ENCODE measurements around the gene KRT86.
"Not testable (repeated sequence)": the region's sequence is repeated elsewhere in the genome, so short reads cannot be mapped to it uniquely, and the experiment has no call there.

KRT86 gene

DNA sequence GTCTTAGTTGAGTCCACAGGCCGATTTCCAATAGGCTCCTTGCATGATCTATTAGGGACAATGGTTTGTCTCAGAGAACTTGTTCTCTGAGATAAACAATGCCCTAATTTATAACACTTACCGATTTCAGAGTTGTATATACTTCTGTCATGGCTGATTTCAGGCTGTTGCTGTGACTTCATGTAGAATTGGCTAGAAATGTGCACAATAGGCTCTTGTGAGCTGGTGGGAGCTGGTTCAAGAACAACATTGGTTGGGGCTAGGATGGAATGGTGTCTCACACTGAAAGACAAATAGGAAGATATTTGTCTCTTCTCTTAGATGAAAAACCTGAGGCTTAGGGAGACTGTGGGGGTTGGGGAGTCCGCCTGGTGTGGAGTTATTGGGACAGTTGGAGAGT, 6.7 kb upstream of the KRT86 start:
- DNase-seq (ENCODE audit: low spot score) = no peak

- DNase-seq (ENCODE audit: low spot score) = no peak
Observed at GRCh38 chr12:52268212-52268611, 6.2 kb upstream of the KRT86 start.

DNA sequence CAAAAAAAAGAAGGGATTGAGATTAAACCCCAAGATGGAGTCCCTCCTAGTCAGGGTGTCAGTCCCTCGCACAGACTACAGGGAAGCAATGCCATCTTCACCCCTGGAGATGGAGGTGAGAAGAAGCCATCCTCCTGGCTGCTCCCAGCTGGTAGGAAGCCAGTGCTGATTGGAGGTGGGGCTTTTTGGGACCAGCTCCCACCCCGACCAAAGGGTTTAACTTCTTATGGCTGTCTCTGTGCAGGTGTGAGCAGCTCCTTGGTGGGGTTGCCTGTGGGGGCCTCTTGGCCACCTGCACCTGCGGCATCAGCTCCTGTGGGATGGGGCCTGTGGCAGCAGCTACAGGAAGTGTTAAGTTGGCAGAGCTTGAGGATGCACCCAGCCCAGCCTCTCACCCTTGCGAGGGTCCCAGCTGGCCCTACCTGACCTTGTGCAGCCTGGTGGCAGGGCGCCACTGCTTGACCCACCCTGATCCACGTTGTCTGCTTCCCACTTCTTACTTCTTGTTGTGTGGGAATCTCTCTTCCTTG, 3.8 kb upstream of the KRT86 start:
- DNase-seq (ENCODE audit: low spot score) = no peak

- no peak for DNase-seq (ENCODE audit: low spot score)
Observed at GRCh38 chr12:52271158-52271557, 3.3 kb upstream of the KRT86 start.

GRCh38 chr12:52275686-52276085, 1.2 kb downstream of the KRT86 start:
- no peak for DNase-seq (ENCODE audit: low spot score)

GRCh38 chr12:52277486-52278245, 3.2 kb downstream of the KRT86 start:
- DNase-seq (ENCODE audit: low spot score) = no peak

DNA sequence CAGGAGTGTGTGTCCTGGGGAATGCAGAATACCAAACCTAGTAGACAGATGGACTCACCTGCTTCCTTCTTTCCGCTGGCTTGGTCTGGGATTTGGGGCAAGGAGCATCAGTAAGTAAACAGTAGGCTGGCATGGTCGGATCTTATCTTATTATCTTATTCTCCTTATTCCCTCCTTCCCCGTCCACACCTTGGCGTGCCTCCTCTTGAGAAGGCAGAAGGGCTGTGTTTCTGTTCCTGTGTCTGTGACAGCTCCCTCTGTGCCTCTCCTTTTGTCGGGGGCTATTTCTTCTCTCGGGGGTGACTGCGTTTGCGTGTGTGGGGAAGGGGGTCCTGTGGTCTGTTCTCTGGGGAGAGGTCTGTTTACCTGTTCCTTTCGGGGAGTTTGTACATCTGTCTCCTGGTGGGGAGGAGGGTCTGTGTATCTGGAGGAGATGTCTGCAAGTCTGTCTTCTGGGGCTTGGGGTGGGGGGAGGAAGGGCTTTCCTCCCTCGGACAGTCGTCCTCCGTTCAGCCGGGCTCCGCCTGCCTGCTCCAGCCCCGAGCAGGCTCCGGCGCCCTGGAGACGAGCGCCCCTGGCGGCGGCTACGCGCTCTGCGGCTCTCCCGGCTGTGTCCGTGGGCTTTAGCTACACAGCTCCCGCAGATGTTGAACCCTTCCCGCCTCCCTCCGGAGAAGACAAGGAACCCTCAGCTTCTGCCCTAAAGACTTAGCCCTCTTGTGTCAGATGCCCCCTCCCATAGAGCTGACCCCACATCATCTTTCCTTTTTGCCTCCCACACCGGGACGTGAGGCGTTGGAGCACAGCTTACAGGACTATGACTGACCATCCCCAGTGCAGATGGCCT, 4.4 kb downstream of the KRT86 start:
- DNase-seq (ENCODE audit: low spot score) = peak; percentile 58

GRCh38 chr12:52279422-52280318, 5.2 kb downstream of the KRT86 start:
- no peak for DNase-seq (ENCODE audit: low spot score)

DNA sequence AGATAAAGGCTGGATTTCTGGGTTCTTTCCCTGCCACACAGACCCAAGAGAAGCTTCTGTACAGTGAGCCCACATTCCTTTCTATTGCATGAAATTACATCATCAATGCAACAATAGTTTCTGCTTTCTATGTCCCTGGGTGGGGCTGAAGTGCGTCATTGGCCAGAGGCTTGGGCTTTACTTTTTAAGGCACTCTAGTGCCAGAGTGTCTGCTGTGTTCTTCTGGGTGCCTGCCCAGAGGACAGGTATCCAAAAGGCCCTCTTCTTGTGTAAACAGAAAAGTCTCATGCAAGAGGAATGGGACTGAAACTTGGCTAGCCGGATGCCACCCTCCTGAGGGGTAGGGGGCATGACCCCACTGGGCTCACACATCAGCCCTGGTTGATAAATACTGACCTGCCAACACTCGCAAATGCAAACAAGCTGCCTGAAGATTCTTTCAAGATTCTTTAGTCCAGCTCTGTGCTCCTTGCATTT, 5.9 kb downstream of the KRT86 start:
- DNase-seq (ENCODE audit: low spot score) = no peak

DNA sequence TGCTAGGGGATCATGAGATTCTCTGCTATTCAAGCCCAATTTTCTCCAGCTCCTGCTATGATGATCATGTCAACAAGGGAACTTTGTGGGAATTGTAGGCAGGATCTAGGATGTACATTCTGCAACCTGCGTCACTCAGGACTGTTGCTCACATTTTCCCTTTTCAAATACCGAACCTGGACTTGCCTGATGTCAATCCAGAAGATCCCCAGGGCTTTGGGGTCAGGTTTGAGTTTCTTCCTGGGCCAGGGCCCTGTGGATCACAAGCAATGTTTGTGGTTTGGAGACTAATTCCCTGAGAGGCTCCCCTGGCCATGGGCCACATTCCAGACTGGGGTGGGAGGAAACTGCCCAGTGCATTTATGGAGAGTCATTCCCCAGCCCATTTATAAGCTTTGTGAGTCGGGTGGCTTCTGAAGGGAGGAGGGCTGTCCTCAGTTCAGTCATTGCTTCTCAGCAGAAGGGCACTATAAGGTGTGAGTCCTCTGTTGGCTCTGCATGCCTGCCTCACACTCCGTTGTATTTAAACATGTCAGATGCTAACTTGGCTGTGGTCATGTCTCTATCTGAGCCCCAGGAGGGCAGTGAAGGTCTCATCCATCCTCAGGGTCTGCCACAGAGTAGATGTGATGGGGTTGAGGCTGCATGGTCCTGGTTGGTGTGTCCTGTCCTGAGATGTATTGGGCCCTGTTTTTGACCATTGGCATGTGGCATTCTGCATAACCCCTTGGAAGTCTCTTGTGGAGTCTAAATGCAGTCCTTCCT, 6.5 kb downstream of the KRT86 start:
- DNase-seq (ENCODE audit: low spot score) = no peak

DNA sequence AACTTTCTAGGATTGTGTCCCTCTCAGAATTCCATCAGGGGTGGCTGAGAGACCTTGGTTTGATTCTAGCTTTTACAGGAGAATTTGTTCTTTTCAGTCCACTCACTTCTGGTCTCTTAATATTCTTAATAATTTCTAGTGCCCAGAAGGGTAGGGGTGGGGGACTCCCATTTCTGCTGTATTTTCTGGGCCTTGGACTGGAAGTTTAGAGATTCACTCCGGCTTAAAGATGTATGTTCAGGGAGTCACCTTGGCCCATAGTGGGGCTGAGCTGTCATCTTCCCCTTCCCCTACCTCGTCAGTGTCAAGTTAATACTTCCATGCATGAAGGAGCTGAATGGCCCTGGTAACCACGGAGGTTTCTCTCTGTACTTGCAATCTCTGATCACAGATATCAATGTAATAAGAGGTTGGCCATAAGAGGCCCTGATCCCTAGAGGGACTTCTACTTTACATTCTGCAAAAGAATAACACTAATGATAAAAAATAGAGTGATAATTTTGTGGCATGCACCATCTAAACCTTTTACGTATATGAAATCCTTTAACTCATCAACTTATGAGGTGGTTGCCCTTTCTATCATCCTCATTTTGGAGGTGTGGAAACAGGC, 10.2 kb downstream of the KRT86 start:
- no peak for DNase-seq (ENCODE audit: low spot score)

DNA sequence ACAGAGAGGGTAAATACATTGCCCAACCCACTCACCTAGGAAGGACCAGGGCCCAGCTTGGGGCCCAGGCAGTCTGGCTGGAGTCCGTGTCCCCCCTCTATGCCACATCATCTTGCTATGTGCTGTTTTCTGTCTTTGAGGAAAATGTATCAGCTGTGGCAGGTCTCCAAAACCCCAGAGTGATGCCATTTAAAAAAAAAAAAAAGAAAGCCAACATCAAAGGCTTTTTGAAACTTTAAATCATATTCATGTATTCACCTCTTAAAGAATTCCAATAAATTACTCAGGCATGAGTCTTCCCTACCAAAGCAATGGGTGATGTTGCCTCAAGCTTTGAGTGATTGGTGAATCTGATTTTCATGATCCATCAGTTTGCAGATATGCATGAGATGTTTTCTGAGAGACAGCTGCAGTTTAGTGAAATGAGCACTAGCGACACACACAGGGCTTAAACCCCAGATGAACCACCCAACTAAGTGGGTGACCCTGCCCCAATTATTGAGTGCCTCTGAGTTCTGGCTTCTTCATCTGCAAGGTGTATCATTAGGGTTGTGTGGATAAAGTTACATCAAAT, 10.8 kb downstream of the KRT86 start:
- no peak for DNase-seq (ENCODE audit: low spot score)

DNA sequence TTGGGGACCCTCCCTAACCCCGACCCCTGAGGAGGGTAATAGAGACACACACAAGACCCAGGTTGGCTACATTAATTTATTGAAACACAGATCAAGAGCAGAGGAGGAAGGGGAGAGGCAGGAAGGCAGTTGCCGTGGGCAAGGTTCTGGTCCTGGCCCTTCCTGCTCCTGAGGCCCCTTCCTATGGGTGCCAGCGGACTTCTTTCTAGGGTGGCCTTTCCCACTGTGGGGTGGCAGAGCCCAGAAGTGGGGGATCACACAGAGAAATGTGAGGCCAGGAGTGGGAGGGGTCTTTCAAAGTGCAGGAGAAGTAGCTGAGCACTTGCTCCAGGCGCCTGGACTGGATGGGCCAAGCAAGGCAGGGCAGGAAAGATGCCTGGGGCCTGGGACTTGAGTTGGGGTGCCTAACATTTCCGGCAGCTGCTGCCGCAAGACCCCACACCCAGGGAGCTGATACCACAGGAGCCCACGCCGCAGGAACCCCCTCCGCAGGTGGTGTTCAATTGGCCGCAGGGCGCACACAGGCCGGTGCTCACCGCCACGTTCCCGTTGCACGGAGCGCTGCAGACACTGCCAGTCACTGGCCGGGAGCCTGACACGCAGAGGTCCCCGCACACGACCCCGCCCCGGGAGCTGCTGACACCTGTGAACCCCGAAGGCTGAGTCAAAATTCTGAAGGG, 11.5 kb downstream of the KRT86 start:
- DNase-seq (ENCODE audit: low spot score) = no peak

- DNase-seq (ENCODE audit: low spot score) = not testable (repeated sequence)
Observed at GRCh38 chr12:52286857-52287785, 12.7 kb downstream of the KRT86 start.

DNA sequence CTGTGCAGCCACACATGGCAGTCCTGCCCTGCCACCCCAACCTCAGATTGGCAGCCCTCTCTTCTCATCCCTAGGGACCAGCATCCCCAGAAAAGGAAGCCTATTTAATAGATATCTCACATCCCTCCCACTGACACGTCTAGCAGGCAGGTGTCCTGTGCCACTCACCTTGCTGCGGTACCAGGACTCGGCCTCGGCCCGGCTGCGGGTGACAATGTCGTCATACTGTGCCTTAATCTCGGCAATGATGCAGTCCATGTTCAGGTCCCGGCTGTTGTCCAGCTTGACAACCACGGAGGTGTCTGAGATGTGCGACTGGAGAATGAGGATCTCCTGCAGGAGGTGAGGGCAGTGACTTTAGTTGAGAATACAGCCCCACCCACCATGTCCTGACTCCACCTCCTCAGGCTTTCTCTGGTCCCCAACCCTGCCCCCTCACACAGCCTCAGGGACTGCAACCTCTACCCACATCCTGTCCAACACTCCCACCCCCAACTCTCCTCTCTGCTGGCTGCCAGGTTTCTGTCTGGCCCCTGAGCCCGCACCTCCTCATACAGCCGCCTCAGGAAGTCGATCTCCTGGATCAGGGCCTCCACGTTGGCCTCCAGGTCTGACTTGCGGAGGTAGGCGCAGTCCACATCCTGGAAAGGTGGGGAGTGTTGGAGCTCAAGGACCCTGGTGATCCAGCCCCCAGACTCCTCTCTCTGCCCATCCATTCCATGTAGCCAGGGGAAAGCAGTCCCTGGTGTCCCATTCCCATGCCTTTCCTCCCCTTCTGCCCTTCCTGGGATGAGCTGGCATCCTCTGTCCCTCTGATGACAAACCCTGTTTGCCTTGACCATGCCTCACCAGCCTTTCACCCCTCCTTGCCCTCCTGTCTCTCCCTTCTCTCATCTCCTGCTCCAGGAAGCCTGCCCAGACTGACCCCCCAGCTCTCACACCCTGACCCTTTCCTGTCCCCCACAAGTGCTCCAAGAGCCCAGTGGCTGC, 13.7 kb downstream of the KRT86 start:
- not testable (repeated sequence) for DNase-seq (ENCODE audit: low spot score)

DNA sequence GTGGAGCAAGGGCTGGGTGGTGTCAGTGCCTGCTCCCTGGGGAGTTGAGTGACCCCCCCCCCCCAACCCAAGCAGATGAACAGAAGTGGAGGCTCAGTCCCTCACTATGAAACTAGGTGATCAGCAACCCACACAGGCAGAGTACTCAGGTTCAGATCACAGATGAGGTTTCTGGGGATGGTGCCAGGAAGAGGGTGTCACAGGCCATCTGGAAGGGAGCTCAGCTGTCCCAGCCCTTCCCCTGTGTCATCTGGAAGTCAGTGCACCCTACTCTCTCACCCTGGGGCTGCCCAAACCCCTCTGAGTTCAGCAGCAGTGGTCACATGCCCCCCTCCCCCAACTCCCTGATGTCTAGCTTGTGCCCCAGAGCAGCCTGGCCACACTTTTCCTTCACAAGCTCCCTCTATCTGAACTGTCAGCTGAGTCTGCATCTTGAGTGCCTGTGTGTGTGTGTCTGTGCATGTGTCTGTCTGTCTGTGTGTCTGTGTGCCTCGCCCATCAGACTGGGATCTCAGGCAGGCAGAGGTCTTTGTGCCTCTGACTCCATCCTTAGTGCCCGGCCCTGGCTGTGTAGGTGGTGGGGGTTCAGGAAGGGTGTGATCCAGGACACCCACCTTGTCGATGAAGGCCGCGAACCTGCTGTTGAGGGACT, 16.2 kb downstream of the KRT86 start:
- DNase-seq (ENCODE audit: low spot score) = not testable (repeated sequence)

Measured in hematopoietic multipotent progenitor cell treated with erythropoietin and hydrocortisone succinate and interleukin-3 and kit ligand, for 15 days (in vitro differentiated cells).